Measurements from ENCODE around the gene CDH4. TPM values are rescaled to one million over a fixed set of nuclear protein-coding genes. Genes with fewer than 3 reads are reported as not detected.

CDH4 gene
- polyA plus RNA-seq, 1 experiment: 1.5 TPM

DNA sequence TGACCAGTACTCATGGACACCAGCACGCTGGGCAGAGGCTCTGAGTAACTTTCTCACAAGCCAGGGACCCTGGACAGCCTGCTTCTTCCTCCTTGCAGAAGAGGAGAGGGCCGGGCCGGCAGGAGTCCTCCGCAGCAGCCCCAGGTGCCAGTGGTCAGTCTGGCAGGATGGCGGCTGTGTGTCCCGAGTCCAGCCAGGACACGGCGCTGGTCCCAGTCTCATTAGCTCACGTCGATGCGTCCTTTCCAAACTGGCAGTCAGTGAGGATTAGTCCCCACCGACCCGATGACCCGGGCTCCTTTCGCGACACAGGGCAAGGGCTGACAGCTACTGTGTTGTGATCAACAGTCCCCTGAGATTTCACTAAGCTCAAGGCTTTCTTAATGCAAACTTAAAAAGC lies 546.6 kb downstream of the CDH4 start:
- Histone ChIP-seq H3K4me3 (ENCODE audit: low read depth, low read length) (no peak overlapping the region), H3K27me3 (ENCODE audit: control insufficient read depth, insufficient read depth, low read length) (no peaks in the 10 kb centered on the region), H3K36me3 (ENCODE audit: control insufficient read depth, insufficient read depth, low read length) (no peaks in the 10 kb centered on the region)
- no peak for TF ChIP-seq CTCF (IDR thresholded peaks at IDR 0.05; ENCODE audit: insufficient read depth, low read depth, low read length)
- no peak for DNase-seq (ENCODE audit: low read depth)
- CTCF ChIA-PET: no interaction called here
- POLR2A ChIA-PET: no interaction called here

DNA sequence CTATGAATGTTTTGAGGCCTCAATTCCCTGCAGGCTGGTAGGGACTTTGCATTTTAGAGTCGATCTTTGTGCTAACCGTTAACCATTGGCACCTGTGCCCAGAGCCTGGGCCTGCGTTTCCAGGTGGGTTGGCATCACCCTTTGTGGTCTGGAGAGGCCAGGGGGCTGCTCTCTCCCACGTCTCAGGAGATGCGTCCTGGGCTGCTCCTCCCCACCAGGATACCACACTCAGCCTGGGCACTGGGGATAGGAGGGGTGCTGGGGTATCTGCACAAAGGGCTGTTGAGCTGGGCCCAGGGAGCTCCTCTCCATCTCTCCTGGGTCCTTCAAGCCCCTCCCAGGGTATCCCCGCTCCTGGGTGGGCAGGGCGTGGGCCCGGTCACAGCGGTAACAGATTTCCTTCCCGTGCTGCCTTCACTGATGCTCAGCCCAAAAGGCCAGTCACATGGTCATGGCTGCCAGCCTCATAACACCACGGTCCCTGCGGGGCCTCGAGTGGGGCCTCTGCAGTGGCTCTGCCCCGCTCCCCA lies 547.4 kb downstream of the CDH4 start:
- POLR2A ChIA-PET: no interaction called here
- TF ChIP-seq CTCF (IDR thresholded peaks at IDR 0.05; ENCODE audit: insufficient read depth, low read depth, low read length): no peak
- no peak for DNase-seq (ENCODE audit: low read depth)
- Histone ChIP-seq H3K36me3 (ENCODE audit: control insufficient read depth, insufficient read depth, low read length) (no peaks in the 10 kb centered on the region), H3K4me3 (ENCODE audit: low read depth, low read length) (no peak overlapping the region), H3K27me3 (ENCODE audit: control insufficient read depth, insufficient read depth, low read length) (no peaks in the 10 kb centered on the region; the same call in 1 of the 2 replicates)
- CTCF ChIA-PET: no interaction called here

GRCh38 chr20:61799928-61800327 lies 547.9 kb downstream of the CDH4 start:
- POLR2A ChIA-PET: no interaction called here
- Histone ChIP-seq H3K36me3 (ENCODE audit: control insufficient read depth, insufficient read depth, low read length) (no peaks in the 10 kb centered on the region), H3K27me3 (ENCODE audit: control insufficient read depth, insufficient read depth, low read length) (no peaks in the 10 kb centered on the region; the same call in 1 of the 2 replicates), H3K4me3 (ENCODE audit: low read depth, low read length) (no peak overlapping the region)
- TF ChIP-seq CTCF (IDR thresholded peaks at IDR 0.05; ENCODE audit: insufficient read depth, low read depth, low read length): no peak
- CTCF ChIA-PET: no interaction called here
- DNase-seq (ENCODE audit: low read depth): no peak

DNA sequence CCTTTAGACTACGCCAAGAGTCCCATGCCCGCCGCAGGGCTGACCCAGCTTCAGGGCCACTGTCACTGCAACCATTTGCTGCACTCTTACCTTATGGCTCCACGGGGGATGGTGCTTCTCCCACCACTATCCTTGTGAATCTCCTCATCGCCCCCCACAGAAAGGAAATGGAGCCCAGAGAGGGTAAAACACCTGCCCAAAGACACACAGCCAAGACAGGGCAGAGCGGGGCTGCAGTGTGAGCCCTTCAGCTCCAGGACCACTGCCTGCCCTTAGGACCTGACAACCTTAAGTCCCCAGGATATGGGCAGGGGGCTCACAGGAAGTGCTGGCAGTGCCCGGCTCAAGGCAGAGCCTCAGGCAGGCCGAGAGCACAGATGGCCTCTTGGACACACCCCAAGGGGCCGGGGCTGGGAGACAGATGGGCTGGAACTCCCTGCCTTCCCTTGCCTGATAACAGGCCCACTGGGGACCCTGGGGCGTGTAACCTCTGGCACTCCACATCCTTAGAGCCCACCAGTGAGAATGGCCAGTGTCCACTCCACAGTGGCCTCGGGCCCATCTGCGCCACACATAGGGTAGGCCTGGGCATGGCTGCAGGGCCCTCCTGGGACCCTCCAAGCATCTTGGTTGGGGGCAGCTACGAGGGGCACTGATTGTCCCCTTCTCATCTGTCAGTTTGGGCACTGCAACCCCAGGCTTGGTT lies 548.5 kb downstream of the CDH4 start:
- no peaks in the 10 kb centered on the region; the same call in 1 of the 2 replicates for H3K27me3 ChIP-seq (ENCODE audit: control insufficient read depth, insufficient read depth, low read length)
- ChIA-PET CTCF (no interaction called here), POLR2A (no interaction called here)
- no peak for DNase-seq (ENCODE audit: low read depth)
- no peak for TF ChIP-seq CTCF (IDR thresholded peaks at IDR 0.05; ENCODE audit: insufficient read depth, low read depth, low read length)
- no peak overlapping the region for H3K4me3 ChIP-seq (ENCODE audit: low read depth, low read length)
- H3K36me3 ChIP-seq (ENCODE audit: control insufficient read depth, insufficient read depth, low read length): no peaks in the 10 kb centered on the region

DNA sequence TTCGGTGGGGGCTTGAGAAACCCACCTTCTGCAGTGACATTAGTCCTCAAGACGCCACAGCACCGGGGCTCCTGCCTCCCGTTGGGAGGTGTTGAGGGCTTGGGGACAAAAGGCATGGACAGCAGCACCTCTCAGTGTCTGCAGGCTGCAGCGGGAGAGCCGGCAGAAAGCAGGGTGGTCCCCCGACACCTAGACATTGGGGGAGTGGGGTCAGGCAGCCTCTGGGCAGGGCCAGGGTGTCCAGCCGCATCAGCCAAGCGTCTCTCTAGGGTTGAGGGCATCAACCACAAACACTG lies 549.0 kb downstream of the CDH4 start:
- no peaks in the 10 kb centered on the region for H3K36me3 ChIP-seq (ENCODE audit: control insufficient read depth, insufficient read depth, low read length)
- CTCF ChIA-PET: no interaction called here
- no peaks in the 10 kb centered on the region; the same call in 1 of the 2 replicates for H3K27me3 ChIP-seq (ENCODE audit: control insufficient read depth, insufficient read depth, low read length)
- H3K4me3 ChIP-seq (ENCODE audit: low read depth, low read length): no peak overlapping the region
- POLR2A ChIA-PET: no interaction called here
- TF ChIP-seq CTCF (IDR thresholded peaks at IDR 0.05; ENCODE audit: insufficient read depth, low read depth, low read length): no peak
- DNase-seq (ENCODE audit: low read depth): no peak

Data from BJ (cell line).